Smooth muscle cell (in vitro differentiated cells): ENCODE measurements around the gene EEFSEC. TPM values are rescaled to one million over a fixed set of nuclear protein-coding genes. Genes with fewer than 3 reads are reported as not detected.

Source experiments
- DNase-seq: peaks from one replicate; lab custom pipeline; 2025; ENCODE audit not compliant: unreplicated experiment; lab: John Stamatoyannopoulos, UW
- H2AFZ ChIP-seq: fragments of 200-600 bp; sonication (generic); 2 replicates; pipeline ENCODE4 v1.6.0; 2016; ENCODE audit warnings: antibody characterized with exemption, low read depth, mild to moderate bottlenecking
- H3F3A ChIP-seq: fragments of 200-600 bp; sonication (generic); 2 replicates; pipeline ENCODE4 v1.6.0; 2017; ENCODE audit warnings: antibody characterized with exemption, low read depth
- H3K27ac ChIP-seq: fragments of 200-600 bp; sonication (generic); 2 replicates; pipeline ENCODE4 v1.5.1; 2016; ENCODE audit warnings: low read depth, mild to moderate bottlenecking
- H3K27me3 ChIP-seq: fragments of 200-600 bp; sonication (generic); 2 replicates; pipeline ENCODE4 v1.6.1; 2016; ENCODE audit warnings: low read depth, mild to moderate bottlenecking
- H3K36me3 ChIP-seq: fragments of 200-600 bp; sonication (generic); 2 replicates; pipeline ENCODE4 v1.5.1; 2016; ENCODE audit warnings: low read depth
- H3K4me1 ChIP-seq: fragments of 200-600 bp; sonication (generic); 2 replicates; pipeline ENCODE4 v1.5.1; 2016; ENCODE audit warnings: low read depth
- H3K4me2 ChIP-seq: fragments of 200-600 bp; sonication (generic); 2 replicates; pipeline ENCODE4 v1.6.0; 2016; ENCODE audit warnings: mild to moderate bottlenecking
- H3K4me3 ChIP-seq: fragments of 200-600 bp; sonication (generic); 2 replicates; pipeline ENCODE4 v1.5.1; 2016; ENCODE audit warnings: mild to moderate bottlenecking
- H3K79me2 ChIP-seq: fragments of 200-600 bp; sonication (generic); 2 replicates; pipeline ENCODE4 v1.6.0; 2016; ENCODE audit warnings: low read depth, mild to moderate bottlenecking
- H3K9ac ChIP-seq: fragments of 200-600 bp; sonication (generic); 2 replicates; pipeline ENCODE4 v1.6.0; 2016; ENCODE audit warnings: low read depth
- H3K9me3 ChIP-seq: fragments of 200-600 bp; sonication (generic); replicated peaks from 2 replicates; pipeline ENCODE4 v1.5.1; 2016; ENCODE audit warnings: low read depth
- H4K20me1 ChIP-seq: fragments of 200-600 bp; sonication (generic); 2 replicates; pipeline ENCODE4 v1.6.0; 2016; ENCODE audit warnings: low read depth
- whole genome bisulfite sequencing: methylation state at CpG from one replicate; pipeline ENCODE4 v1.1.7; 2016; ENCODE audit warnings: low lambda C conversion rate; 5-methylcytosine and 5-hydroxymethylcytosine counted together
- polyA plus RNA-seq: library from polyadenylated mRNA; unstranded; fragments of >200 nt; fragmentation: Nextera tagmentation; extraction: Ambion mirVana; gene quantifications from 2 replicates; pipeline ENCODE4 v1.2.1, GENCODE V29; 2016
- total RNA-seq: library from RNA; depleted of rRNA; stranded (reverse); fragments of >200 nt; gene quantifications from 2 replicates; pipeline ENCODE4 v1.2.3, GENCODE V29; 2014
- TF ChIP-seq, protein P1 (sequence below): fragments of 200-600 bp; sonication (generic); IDR thresholded peaks from 2 replicates; pipeline ENCODE4 v1.5.1; 2017; ENCODE audit warnings: borderline replicate concordance, mild to moderate bottlenecking, antibody characterized with exemption; ENCODE audit not compliant: insufficient read depth, poor library complexity, severe bottlenecking

EEFSEC gene
- total and polyA plus RNA-seq, 2 experiments from 2014 or later, result 12.4 to 17.1 TPM

DNA sequence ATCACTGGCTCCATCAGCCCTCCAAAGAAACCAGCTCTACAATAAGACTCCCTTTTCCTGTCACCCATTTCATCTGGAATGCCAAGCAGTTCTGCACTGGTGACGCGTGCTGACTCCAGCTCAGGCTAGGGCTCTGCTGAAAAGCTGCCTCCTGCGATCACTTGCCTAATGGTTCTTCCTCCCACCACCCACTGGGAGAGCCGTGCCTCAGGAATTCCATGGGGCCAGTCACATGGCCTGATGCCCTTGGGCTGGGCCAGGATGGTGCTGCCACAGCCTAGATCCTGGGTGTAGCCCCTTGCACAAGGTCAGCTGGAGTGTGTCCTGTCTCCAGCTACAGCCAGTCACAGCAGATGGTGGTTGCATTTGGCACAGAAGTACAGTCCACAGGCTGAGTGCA lies 214.5 kb downstream of the EEFSEC start:
- TF ChIP-seq, protein P1, sequence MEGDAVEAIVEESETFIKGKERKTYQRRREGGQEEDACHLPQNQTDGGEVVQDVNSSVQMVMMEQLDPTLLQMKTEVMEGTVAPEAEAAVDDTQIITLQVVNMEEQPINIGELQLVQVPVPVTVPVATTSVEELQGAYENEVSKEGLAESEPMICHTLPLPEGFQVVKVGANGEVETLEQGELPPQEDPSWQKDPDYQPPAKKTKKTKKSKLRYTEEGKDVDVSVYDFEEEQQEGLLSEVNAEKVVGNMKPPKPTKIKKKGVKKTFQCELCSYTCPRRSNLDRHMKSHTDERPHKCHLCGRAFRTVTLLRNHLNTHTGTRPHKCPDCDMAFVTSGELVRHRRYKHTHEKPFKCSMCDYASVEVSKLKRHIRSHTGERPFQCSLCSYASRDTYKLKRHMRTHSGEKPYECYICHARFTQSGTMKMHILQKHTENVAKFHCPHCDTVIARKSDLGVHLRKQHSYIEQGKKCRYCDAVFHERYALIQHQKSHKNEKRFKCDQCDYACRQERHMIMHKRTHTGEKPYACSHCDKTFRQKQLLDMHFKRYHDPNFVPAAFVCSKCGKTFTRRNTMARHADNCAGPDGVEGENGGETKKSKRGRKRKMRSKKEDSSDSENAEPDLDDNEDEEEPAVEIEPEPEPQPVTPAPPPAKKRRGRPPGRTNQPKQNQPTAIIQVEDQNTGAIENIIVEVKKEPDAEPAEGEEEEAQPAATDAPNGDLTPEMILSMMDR, result no peak
- Histone ChIP-seq H3K79me2 (no peaks in the 10 kb centered on the region), H3K4me3 (no peak overlapping the region), H3K27ac (no peak overlapping the region), H3K9me3 (no peaks in the 10 kb centered on the region), H4K20me1 (no peaks in the 10 kb centered on the region), H3K4me1 (no peaks in the 10 kb centered on the region), H3K9ac (no peak overlapping the region), H3F3A (no peaks in the 10 kb centered on the region), H3K4me2 (no peak overlapping the region), H2AFZ (no peak overlapping the region), H3K27me3 (no peaks in the 10 kb centered on the region), H3K36me3 (no peaks in the 10 kb centered on the region)
- no peak for DNase-seq
- WGBS, result 59% methylated on average over 4 of the region's 4 CpGs

DNA sequence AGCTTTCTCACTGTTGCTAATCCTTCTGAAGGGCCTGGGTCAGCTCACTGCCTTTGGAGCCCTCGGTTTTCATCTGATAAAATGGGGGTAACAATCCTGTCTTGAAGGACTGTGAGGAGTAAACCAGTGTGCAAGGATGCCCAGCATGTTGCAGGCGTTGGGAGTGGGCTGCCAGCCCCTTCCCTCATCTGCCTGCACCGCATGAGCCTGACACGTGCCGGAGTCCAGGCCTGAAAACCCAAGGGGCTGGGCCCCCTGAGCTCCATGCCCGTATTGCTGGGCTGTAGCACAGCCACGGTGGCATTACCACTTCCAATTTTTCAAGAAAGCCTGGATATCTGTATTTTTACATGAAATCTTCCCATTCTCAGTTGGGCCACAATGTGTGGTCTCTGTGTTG lies 215.3 kb downstream of the EEFSEC start:
- Histone ChIP-seq H4K20me1 (no peaks in the 10 kb centered on the region), H3K4me1 (no peaks in the 10 kb centered on the region), H3K27me3 (no peaks in the 10 kb centered on the region), H3K9ac (no peak overlapping the region), H3K9me3 (no peaks in the 10 kb centered on the region), H3K79me2 (no peaks in the 10 kb centered on the region), H3K4me2 (no peak overlapping the region), H3K4me3 (no peak overlapping the region), H3F3A (no peaks in the 10 kb centered on the region), H2AFZ (no peak overlapping the region), H3K36me3 (no peaks in the 10 kb centered on the region), H3K27ac (no peak overlapping the region)
- no peak for DNase-seq
- 80% methylated on average over 7 of the region's 7 CpGs for WGBS
- TF ChIP-seq, protein P1, result no peak

DNA sequence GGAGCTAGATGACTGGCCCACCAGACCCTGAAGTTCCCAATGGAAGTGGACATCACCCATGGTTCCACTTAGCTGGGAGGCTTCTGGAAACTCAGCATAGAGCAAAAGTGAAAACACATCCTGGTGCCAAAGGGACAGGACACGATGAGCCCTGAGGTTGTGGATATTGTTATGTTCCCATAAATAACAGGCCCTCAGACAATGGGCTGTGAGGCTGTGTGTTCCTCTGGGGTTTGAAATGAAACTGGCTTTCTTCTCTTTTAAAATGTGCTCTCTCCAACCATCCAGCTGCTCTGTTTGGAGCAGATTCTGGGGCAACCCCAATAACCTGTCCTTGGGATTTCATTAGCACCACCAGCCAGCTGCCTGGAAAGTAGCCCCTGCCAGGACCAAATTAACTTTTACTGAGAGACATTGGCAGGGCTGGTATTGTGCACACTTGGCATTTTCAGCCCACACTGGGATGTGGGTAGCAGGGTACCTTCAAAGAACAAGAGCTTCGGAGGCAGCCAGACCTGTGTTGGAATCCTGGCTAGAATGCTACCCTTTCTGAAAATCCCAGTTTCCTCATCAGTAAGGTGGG lies 215.9 kb downstream of the EEFSEC start:
- H3K9me3 ChIP-seq, result no peaks in the 10 kb centered on the region
- no peaks in the 10 kb centered on the region for H4K20me1 ChIP-seq
- 98% methylated on average over 2 of the region's 2 CpGs for WGBS
- no peaks in the 10 kb centered on the region for H3K79me2 ChIP-seq
- TF ChIP-seq, protein P1, result no peak
- H3K27ac ChIP-seq, result no peak overlapping the region
- DNase-seq, result no peak
- no peak overlapping the region for H2AFZ ChIP-seq
- H3K4me1 ChIP-seq, result no peaks in the 10 kb centered on the region
- H3K36me3 ChIP-seq, result no peaks in the 10 kb centered on the region
- no peak overlapping the region for H3K4me2 ChIP-seq
- H3K9ac ChIP-seq, result no peak overlapping the region
- H3F3A ChIP-seq, result no peaks in the 10 kb centered on the region
- no peaks in the 10 kb centered on the region for H3K27me3 ChIP-seq
- no peak overlapping the region for H3K4me3 ChIP-seq
